Thoracic aorta (tissue), 2 donors: ENCODE data around the gene SNAP29. TPM values are rescaled to one million over a fixed set of nuclear protein-coding genes. Genes with fewer than 3 reads are reported as not detected.
"Not testable (repeated sequence)": the region's sequence is repeated elsewhere in the genome, so short reads cannot be mapped to it uniquely, and the experiment has no call there.

ENCODE experiments used
- ATAC-seq: fragments of 150-250 bp; one replicate; pipeline ENCODE4 v1.8.0; 2017; ENCODE audit warnings: low read depth; ENCODE audit not compliant: insufficient number of reproducible peaks, low FRiP score
- DNase-seq: peaks from one replicate; pipeline ENCODE4 v3.0.0-alpha.2; 2020; ENCODE audit warnings: low spot score
- H3K27ac ChIP-seq, 2 donors: fragments of 200-600 bp; sonication (generic); 1 replicate in 1 of 2; 2 replicates in 1 of 2; pipeline ENCODE4 v1.5.1; 2016; ENCODE audit warnings: mild to moderate bottlenecking in 2 of 2, moderate library complexity in 2 of 2
- H3K27me3 ChIP-seq: fragments of 200-600 bp; sonication (generic); replicated peaks from 2 replicates; pipeline ENCODE4 v1.6.0; 2016; ENCODE audit warnings: mild to moderate bottlenecking; ENCODE audit not compliant: insufficient read depth
- H3K36me3 ChIP-seq: fragments of 200-600 bp; sonication (generic); one replicate; pipeline ENCODE4 v1.5.1; 2016
- H3K4me1 ChIP-seq, 2 donors: fragments of 200-600 bp; sonication (generic); 1 replicate in 1 of 2; 2 replicates in 1 of 2; pipeline versions ENCODE4 v1.5.1 to v1.6.0; 2016; ENCODE audit warnings: low read depth in 2 of 2, mild to moderate bottlenecking in 1 of 2; ENCODE audit not compliant: control insufficient read depth in 1 of 2
- H3K4me3 ChIP-seq: fragments of 200-600 bp; sonication (generic); 2 replicates; pipeline ENCODE4 v1.5.1; 2016; ENCODE audit warnings: mild to moderate bottlenecking
- H3K9me3 ChIP-seq: fragments of 200-600 bp; sonication (generic); 2 replicates; pipeline ENCODE4 v1.5.1; 2016
- CTCF ChIP-seq: fragments of 200-600 bp; sonication (generic); IDR thresholded peaks from one replicate; pipeline ENCODE4 v1.5.1; 2019; ENCODE audit warnings: antibody characterized with exemption
- total RNA-seq, 2 donors: library from RNA; depleted of rRNA; stranded (reverse); fragments of >200 nt; gene quantifications; one replicate each; pipeline versions ENCODE4 v1.1.0 to v1.2.3, GENCODE V29; 2016

The SNAP29 gene
- total RNA-seq, 2 donors from 2014 or later: 18.2 to 20.6 TPM

GRCh38 chr22:20905415-20906386, 46.9 kb downstream of the SNAP29 start:
- DNase-seq (no peak), ATAC-seq (no peak)
- no peak for TF ChIP-seq CTCF
- H3K27ac ChIP-seq: no peak overlapping the region
- no peak overlapping the region for H3K4me3 ChIP-seq
- no peaks in the 10 kb centered on the region for H3K4me1 ChIP-seq
- H3K36me3 ChIP-seq: no peaks in the 10 kb centered on the region
- H3K27me3 ChIP-seq: no peaks in the 10 kb centered on the region
- no peaks in the 10 kb centered on the region for H3K9me3 ChIP-seq

- DNase-seq (no peak), ATAC-seq (no peak)
- H3K9me3 ChIP-seq: no peaks in the 10 kb centered on the region
- no peaks in the 10 kb centered on the region for H3K36me3 ChIP-seq
- no peaks in the 10 kb centered on the region for H3K27me3 ChIP-seq
- no peak overlapping the region for H3K4me3 ChIP-seq
- H3K4me1 ChIP-seq: no peaks in the 10 kb centered on the region
- no peak overlapping the region for H3K27ac ChIP-seq
- TF ChIP-seq CTCF: no peak
Measured at GRCh38 chr22:20906387-20906767, 47.6 kb downstream of the SNAP29 start.

GRCh38 chr22:20908717-20909116, 49.9 kb downstream of the SNAP29 start:
- not testable (repeated sequence) for DNase-seq, H3K36me3 ChIP-seq, H3K4me1 ChIP-seq, H3K27me3 ChIP-seq, ATAC-seq, H3K27ac ChIP-seq, H3K9me3 ChIP-seq, H3K4me3 ChIP-seq

GRCh38 chr22:20909543-20910303, 50.9 kb downstream of the SNAP29 start:
- no peak for ATAC-seq
- Histone ChIP-seq H3K9me3 (no peaks in the 10 kb centered on the region), H3K4me1 (no peaks in the 10 kb centered on the region), H3K4me3 (no peak overlapping the region), H3K36me3 (no peaks in the 10 kb centered on the region), H3K27me3 (no peaks in the 10 kb centered on the region), H3K27ac (no peak overlapping the region)
- no peak for TF ChIP-seq CTCF
- DNase-seq: no peak

- ATAC-seq: no peak
- H3K4me1 ChIP-seq: peaks cover 0 to 8% of the 10 kb centered on the region in 2 donors
- no peaks in the 10 kb centered on the region for H3K9me3 ChIP-seq
- no peak for TF ChIP-seq CTCF
- DNase-seq: no peak
- H3K4me3 ChIP-seq: no peak overlapping the region
- H3K36me3 ChIP-seq: no peaks in the 10 kb centered on the region
- H3K27me3 ChIP-seq: no peaks in the 10 kb centered on the region
- no peak overlapping the region for H3K27ac ChIP-seq
Measured at GRCh38 chr22:20912494-20912893, 53.7 kb downstream of the SNAP29 start.
